ENCODE results near the gene GMDS.

DNA sequence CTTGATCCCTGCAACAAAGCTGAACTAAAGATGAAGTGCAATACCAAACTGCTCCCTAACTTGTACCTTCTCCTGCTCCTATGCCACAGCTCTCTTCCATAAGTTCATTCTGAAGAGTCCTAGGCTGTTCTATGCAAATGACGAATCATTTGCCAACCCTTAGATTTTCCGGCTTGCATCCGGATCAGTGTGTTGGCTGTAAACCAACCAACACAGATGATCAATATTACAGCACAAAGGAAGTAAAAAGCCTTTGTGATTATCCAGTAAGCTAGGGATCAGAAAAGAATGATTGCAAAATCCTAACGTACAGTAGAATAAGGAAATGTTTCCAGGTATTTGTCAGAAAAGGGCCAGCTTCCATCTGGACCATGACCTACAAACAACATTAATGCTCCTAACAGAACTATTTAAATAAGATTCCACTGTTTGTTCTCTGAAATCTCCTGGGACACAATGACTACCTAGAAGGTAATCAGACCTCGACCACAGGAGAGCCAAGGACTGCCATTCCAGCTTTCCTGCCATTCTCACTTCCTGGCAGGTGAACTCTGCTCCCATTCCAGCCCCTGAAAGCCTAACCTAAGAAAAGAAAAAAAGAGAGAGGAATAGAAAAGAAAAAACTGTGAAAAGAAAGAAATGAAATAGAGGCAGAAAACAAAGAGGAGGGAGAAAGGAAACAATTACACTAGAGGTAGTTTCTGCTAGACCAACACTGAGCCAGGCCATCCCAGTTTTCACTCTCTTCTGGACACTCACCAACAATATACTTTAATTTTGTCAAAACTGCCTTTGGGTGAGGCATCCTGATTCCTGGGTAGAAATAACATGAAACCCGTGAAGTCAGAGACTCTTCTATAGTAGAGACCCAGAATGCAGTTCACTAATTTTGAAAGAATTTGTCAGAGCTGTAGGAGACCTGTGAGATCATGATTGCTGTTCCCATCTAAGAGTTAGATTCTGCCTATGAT is 19.7 kb downstream of the GMDS start:
- TF ChIP-seq, protein P1, sequence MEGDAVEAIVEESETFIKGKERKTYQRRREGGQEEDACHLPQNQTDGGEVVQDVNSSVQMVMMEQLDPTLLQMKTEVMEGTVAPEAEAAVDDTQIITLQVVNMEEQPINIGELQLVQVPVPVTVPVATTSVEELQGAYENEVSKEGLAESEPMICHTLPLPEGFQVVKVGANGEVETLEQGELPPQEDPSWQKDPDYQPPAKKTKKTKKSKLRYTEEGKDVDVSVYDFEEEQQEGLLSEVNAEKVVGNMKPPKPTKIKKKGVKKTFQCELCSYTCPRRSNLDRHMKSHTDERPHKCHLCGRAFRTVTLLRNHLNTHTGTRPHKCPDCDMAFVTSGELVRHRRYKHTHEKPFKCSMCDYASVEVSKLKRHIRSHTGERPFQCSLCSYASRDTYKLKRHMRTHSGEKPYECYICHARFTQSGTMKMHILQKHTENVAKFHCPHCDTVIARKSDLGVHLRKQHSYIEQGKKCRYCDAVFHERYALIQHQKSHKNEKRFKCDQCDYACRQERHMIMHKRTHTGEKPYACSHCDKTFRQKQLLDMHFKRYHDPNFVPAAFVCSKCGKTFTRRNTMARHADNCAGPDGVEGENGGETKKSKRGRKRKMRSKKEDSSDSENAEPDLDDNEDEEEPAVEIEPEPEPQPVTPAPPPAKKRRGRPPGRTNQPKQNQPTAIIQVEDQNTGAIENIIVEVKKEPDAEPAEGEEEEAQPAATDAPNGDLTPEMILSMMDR (conservative IDR thresholded peaks at IDR 0.05; ENCODE audit: low read depth in 2 of 2): no peak
- no peak for TF ChIP-seq EZH2 (IDR thresholded peaks at IDR 0.05; ENCODE audit: low read depth, unreplicated experiment)
- no peak for TF ChIP-seq REST (IDR thresholded peaks at IDR 0.05; ENCODE audit: unreplicated experiment)
- TF ChIP-seq POLR2AphosphoS5 (IDR thresholded peaks at IDR 0.05; ENCODE audit: low read depth): no peak
- TF ChIP-seq EZH2phosphoT487 (IDR thresholded peaks at IDR 0.05; ENCODE audit: unreplicated experiment): no peak
- no peak for TF ChIP-seq CREB1 (CRISPR knock-in tag; IDR thresholded peaks at IDR 0.05; ENCODE audit: low read depth)
- TF ChIP-seq ZNF331 (CRISPR knock-in tag; IDR thresholded peaks at IDR 0.05; ENCODE audit: low read depth): no peak
- TF ChIP-seq JUNB (IDR thresholded peaks at IDR 0.05; ENCODE audit: unreplicated experiment): no peak
- TF ChIP-seq ETS1 (IDR thresholded peaks at IDR 0.05): no peak
- no peak for TF ChIP-seq ZNF114 (CRISPR knock-in tag; IDR thresholded peaks at IDR 0.05)
- no peak for TF ChIP-seq NANOG (IDR thresholded peaks at IDR 0.05; ENCODE audit: borderline replicate concordance)
